ENCODE measurements around the gene TMEM167A.

Gene TMEM167A

DNA sequence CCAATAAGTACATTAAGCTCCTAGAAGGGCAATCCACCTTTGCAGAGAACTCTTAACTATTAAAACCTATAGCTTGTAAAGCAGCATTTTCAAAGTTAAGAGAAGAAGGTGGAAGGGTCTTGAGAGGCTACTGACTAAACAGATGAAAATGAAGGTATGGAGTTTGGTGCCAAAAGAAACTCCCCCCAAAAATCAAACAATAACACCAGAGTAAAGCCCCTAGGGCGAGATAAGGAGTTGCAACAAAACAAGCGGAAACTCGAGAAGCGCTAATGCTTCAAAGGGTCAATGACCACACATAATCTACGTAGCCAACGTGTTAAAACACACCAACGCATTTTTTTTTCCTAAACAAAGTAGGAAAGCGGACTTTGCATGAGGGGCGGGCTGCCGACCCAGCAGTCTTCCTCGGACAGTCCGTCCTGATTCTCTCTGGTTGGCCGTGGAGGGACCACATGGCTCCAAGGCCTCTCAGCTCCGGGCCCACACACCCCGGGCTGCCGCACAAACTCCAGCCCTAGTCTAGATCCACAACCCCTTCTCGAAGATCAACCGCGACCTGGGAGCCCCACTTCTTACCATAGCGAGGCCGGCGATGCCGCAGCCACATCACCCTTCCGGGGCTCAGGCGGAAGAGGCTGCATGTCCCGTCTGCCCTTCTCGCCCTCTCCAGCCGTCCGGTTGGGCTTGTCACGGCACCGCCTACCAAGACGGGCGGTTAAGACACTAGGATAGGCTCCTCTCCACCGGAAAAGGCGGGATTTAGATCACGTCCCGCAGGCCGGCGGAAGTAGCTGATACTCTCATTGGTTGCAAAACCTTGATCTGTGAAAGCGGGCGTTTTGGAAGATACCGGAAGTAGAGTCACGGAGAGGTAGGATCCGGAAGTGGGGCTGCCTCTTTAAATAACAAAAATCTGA lies at the start of gene TMEM167A, which contains the start of gene XRCC4:
TSS of gene TMEM167A (minus strand) at position 653 of the 920 bp plus-strand sequence. CDS start at position 582, 71 bp downstream.
TSS of gene XRCC4 (plus strand) at position 806 of the 920 bp plus-strand sequence. CDS start 27,373 bp downstream, outside the sequence.
- DNase-seq: peak; percentile 87

GRCh38 chr5:83126501-83126900 lies 49.3 kb upstream of the TMEM167A start:
- no peak for DNase-seq

DNA sequence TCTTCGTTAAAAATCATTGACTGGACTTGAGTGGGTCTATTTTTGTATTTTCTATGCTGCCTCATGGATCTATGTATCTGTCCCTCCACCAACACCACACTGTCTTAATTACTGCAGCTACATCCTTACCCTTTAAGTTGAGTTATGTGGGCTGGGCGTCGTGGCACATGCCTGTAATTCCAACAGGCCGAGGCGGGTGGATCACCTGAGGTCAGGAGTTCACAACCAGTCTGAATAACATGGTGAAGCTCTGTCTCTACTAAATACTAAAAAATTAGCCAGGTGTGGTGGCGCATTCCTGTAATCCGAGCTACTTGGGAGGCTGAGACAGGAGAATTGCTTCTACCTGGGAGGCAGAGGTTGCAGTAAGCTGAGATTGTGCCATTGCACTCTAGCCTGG lies 48.4 kb upstream of the TMEM167A start:
- DNase-seq: no peak

- no peak for DNase-seq
Measured at GRCh38 chr5:83124593-83124992, 47.4 kb upstream of the TMEM167A start.

DNA sequence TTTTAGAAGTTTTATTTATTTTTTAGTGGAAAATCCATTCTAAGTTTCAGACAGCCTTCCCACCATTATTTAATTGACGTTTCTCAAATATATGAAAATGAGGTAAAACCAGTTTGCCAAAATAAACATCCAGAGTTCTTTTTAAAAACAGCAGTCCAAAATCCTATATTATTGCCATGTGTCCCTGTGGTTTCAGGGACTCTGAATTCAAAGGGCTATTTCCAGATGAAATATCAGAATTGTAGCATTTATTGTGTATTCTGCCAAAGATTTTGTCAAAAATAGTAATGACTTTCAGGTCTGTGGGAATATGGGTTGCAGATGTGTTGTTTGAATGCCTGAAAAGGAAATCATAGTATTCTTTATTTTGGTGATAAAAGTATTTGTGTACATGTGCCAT lies 41.8 kb upstream of the TMEM167A start:
- DNase-seq: no peak

GRCh38 chr5:83118471-83118870 lies 41.3 kb upstream of the TMEM167A start:
- no peak for DNase-seq

GRCh38 chr5:83115816-83116215 lies 38.6 kb upstream of the TMEM167A start:
- no peak for DNase-seq

DNA sequence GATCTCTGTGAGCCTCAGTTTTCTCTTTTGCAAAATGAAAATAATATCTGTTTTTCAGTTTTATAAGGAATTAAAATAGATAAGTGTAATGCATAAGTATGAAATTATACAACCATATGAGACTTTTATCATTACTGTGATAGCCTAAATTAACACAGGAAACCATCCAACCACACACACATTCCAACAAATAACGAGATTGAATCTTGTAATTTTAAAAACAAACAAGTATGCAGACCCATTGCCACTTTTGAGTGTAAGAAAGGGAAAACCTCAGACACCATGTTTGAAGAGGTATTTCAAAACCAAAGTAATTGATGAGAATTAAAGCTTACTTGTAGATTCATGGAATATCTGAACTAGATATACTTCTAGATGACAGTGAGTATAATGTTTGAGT lies 32.2 kb upstream of the TMEM167A start:
- DNase-seq: no peak

- DNase-seq: no peak
Measured at GRCh38 chr5:83107692-83108420, 30.7 kb upstream of the TMEM167A start.

GRCh38 chr5:83104021-83104420 lies 26.8 kb upstream of the TMEM167A start:
- no peak for DNase-seq

DNA sequence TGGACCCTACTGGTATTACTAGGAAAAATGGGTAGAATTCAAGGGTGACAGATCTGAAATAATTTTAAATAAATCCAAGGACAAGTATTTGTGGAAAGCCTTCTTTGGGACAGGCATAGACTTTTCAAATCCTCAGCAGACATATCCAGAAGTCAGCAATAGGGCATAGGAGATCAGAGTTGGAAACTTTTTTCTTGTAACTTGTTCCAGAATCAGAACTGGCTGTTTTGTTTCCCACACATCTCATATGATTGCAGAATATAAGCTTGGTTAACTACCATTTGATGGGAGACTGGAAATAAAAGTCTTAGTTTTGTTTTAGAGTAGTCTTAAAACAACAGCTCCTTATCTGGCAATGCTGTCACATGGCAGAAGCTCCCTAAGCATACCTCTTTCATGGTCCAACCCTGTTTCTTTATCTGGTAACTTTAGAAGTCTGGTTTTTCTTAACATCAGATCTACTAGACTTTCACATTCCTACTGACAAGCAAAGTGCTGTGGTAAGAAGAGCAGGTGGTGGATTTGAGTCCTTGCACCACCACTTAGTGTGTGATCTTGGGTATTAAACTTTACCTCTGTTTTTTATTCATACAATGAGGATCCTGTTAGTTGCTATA lies 25.3 kb upstream of the TMEM167A start:
- no peak for DNase-seq

- no peak for DNase-seq
Measured at GRCh38 chr5:83101514-83101913, 24.3 kb upstream of the TMEM167A start.

DNA sequence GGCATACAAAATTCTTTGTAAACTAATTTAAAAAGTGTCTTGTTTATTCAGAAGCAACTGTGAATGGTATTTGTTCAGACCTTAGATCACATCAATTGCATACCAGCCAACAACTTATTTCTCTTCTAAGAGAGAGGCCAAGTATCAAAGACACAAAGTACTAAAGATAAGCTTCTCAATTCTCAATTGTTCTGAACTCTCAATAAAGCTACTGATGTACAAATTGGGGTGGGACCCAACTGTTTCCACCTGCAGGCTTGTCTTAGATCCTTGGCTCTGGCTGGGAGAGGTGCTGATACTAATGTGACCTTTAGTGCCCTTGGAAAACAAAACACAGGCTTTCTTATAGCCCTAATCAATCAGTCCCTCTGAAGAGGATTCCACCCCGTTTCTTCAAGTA lies 22.3 kb upstream of the TMEM167A start:
- DNase-seq: no peak

- no peak for DNase-seq
Measured at GRCh38 chr5:83099001-83099400, 21.8 kb upstream of the TMEM167A start.

GRCh38 chr5:83097689-83098231 lies 20.6 kb upstream of the TMEM167A start:
- no peak for DNase-seq

DNA sequence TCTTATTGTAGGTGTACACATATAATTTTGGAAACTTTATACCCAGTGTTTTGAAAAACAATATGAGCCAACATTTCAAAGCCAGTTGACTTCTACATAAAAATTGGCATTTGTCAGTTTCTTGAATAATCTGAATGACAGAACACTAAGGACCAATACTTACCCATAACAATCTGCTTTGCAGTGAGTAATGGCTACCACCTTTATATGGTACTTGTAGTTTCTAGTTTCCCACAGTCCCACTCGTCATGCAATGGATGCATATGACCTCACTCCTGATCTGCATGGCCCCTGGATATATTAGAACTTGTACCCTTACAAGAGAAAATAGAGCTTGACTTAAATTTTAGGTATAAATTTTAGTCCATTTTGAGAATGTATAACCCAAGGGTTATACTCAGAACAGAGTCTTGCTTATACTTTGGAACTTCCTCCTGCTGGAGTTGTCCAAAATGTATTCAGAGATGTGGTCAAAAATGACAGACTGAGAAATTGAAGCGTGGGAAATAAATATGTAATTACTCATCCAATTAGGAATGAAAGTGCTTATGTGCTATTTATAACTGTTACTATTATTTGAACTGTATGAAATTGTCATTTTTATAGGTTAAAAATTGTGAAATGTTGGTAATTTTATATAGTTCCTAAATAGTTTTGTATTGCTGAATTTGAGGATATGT lies 19.6 kb upstream of the TMEM167A start:
- DNase-seq: no peak

- DNase-seq: no peak
Measured at GRCh38 chr5:83095957-83096539, 18.9 kb upstream of the TMEM167A start.

DNA sequence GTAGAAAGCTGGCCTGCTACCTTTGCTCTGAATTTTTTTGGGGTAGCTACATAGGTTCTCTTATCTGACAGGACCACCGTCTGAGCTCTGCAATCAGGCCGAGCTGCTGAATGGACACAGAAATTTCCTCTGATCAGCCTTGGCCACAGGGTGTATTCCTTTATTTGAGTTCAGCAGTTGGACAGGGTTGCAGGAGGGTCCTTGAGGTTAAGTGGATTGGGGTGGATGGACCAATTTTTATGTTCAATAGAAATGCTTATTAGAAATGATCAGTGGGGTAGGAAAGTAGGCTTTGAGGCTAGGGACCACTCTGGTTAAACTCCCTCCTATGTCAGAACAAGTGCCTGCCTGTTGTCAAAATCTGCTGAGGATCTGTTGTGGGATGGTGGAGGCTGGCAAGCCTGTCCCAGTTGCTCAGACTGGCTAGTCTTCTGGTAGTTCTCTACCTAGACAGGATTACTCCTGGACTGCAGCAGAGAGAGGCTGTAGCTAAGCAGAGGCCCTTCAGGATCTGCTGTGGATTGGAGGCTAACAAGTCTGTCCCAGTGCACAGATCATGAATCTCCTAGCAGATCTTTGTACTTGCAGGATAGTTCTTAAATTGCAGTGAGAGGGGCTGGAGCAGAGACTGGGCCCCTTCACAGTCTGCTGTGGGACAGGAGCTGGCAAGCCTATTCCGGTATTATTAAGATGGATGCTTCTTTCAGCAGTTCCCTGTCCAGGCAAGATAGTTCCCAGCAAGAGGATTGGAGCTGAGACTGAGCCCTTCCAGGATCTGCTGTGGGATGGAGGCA lies 18.2 kb upstream of the TMEM167A start:
- DNase-seq: no peak

DNA sequence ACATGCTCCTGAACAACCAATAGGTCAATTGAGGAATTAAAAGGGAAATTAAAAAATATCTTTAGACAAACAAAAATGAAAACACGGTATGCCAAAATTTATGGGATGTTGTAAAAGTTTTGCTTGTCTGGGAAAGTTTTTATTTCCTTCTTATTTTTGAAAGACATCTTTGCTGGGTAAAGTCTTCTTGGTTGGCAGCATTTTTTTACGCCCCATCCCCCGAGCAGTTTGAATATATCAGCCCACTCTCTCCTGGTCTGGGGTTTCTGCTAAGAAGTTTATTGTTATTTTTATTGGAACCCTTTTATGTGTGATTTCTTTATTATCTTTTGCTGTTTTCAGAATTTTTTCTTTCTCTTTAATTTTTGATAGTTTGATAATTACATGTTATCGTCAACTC lies 16.5 kb upstream of the TMEM167A start:
- DNase-seq: no peak

GRCh38 chr5:83092619-83093018 lies 15.4 kb upstream of the TMEM167A start:
- no peak for DNase-seq

DNA sequence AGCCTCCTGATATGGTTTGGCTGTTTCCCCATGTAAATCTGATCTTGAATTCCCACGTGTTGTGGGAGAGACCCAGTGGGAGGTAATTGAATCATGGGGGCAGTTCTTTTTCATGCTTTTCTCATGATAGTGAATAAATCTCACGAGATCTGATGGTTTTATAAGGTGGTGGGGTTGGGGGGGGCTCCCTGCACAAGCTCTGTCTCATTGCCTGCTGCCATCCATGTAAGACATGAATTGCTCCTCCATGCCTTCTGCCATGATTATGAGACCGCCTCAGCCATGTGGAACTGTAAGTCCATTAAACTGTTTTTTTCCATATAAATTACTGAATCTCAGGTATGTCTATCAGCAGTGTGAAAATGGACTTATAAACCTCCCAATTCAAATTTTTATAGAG lies 13.0 kb upstream of the TMEM167A start:
- DNase-seq: no peak
